ENCODE results near the gene KCNN2.
A peak's percentile ranks its signal among the peaks of the same experiment; 100 is the strongest.

The KCNN2 gene

DNA sequence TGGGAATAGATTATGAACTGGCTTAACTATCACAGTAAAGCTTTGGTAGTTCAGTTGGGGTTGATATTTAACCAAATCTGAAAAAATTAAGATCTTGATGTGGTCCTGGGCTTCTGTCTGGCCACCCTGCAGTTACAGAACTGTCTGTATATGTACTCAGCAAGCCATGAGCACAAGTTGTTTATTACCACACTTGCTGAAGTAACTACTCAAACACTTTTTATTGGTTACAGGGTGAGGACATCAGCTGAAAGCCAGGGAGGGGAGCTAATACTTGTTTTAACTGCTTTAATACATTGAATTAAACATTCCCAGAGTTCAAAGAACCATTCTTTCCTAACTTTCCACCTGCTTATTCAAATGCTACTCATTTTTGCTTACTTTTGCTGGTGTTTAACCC, 29.4 kb upstream of the KCNN2 start:
- Histone ChIP-seq H3K9ac (ENCODE audit: low read depth, low read length) (no peak overlapping the region), H3K4me1 (ENCODE audit: control insufficient read depth, insufficient read depth, low read length) (no peaks in the 10 kb centered on the region), H3K27me3 (ENCODE audit: control insufficient read depth, insufficient read depth, low read length) (no peaks in the 10 kb centered on the region), H3K9me3 (ENCODE audit: control insufficient read depth, insufficient read depth, low read length) (no peaks in the 10 kb centered on the region), H3K36me3 (ENCODE audit: control insufficient read depth, insufficient read depth, low read length) (no peaks in the 10 kb centered on the region), H3K4me3 (ENCODE audit: low read depth, low read length) (no peak overlapping the region)

DNA sequence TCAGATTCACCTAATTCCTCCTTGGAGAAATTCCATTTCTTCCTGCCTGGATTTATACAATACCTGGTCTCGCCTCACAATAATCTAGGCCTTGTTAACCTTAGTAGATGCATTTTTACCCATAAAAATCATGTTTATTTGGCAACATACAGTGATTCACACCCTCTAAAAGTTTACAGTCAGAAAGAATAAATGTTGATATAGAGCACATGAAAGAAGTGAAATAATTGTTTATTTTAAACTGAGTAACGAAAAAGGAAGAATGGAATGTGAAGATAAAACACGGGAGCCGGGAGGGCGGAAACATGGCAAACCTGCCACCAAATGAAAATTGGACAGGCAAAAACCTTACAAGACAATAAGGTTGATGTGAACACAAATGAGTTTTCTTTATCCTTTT, 28.9 kb upstream of the KCNN2 start:
- no peaks in the 10 kb centered on the region for H3K27me3 ChIP-seq (ENCODE audit: control insufficient read depth, insufficient read depth, low read length)
- no peaks in the 10 kb centered on the region for H3K9me3 ChIP-seq (ENCODE audit: control insufficient read depth, insufficient read depth, low read length)
- H3K9ac ChIP-seq (ENCODE audit: low read depth, low read length), result no peak overlapping the region
- no peaks in the 10 kb centered on the region for H3K36me3 ChIP-seq (ENCODE audit: control insufficient read depth, insufficient read depth, low read length)
- no peaks in the 10 kb centered on the region for H3K4me1 ChIP-seq (ENCODE audit: control insufficient read depth, insufficient read depth, low read length)
- no peak overlapping the region for H3K4me3 ChIP-seq (ENCODE audit: low read depth, low read length)

DNA sequence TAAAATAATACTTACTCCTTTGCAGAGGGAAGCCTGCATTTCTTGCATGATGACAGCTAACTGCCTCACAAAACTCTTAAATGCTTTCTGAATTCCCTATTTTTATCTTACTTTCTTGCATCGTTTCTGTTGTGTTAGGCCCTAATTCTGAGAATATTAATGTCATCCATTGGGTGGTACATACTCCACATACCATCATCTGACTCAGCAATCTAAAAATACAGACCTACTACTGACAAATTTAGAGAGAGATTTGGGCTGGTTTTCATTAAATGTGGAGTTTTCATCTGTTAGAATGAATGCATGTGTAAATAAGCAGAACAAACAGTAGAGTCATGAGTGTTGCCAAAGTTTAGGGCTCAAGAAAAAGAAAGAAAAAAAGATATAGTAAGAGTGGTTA, 26.5 kb upstream of the KCNN2 start:
- no peaks in the 10 kb centered on the region for H3K36me3 ChIP-seq (ENCODE audit: control insufficient read depth, insufficient read depth, low read length)
- H3K4me3 ChIP-seq (ENCODE audit: low read depth, low read length), result no peak overlapping the region
- no peaks in the 10 kb centered on the region for H3K4me1 ChIP-seq (ENCODE audit: control insufficient read depth, insufficient read depth, low read length)
- no peaks in the 10 kb centered on the region for H3K27me3 ChIP-seq (ENCODE audit: control insufficient read depth, insufficient read depth, low read length)
- no peak overlapping the region for H3K9ac ChIP-seq (ENCODE audit: low read depth, low read length)
- no peaks in the 10 kb centered on the region for H3K9me3 ChIP-seq (ENCODE audit: control insufficient read depth, insufficient read depth, low read length)

DNA sequence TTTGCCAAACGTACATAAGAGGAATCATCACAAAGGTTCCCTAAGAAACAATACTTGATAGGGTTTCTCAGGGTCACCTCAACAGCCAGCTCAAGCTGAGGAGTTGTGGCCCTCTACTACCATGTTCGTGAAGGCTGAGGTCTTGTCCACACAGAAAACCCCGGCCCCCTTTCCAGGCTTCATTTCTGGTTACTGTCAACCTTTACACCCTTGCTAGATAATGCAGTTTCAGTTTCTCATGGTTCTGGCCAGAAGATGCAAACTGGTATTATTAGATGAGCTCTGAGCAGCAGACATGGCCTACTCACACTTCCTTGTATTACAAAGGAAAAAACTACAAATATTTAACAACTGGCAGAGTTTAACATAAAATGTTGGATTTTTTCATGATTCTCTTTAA, 22.8 kb upstream of the KCNN2 start:
- H3K27me3 ChIP-seq (ENCODE audit: control insufficient read depth, insufficient read depth, low read length), result no peaks in the 10 kb centered on the region
- H3K9ac ChIP-seq (ENCODE audit: low read depth, low read length), result no peak overlapping the region
- H3K4me3 ChIP-seq (ENCODE audit: low read depth, low read length), result no peak overlapping the region
- no peaks in the 10 kb centered on the region for H3K4me1 ChIP-seq (ENCODE audit: control insufficient read depth, insufficient read depth, low read length)
- no peaks in the 10 kb centered on the region for H3K9me3 ChIP-seq (ENCODE audit: control insufficient read depth, insufficient read depth, low read length)
- H3K36me3 ChIP-seq (ENCODE audit: control insufficient read depth, insufficient read depth, low read length), result no peaks in the 10 kb centered on the region

DNA sequence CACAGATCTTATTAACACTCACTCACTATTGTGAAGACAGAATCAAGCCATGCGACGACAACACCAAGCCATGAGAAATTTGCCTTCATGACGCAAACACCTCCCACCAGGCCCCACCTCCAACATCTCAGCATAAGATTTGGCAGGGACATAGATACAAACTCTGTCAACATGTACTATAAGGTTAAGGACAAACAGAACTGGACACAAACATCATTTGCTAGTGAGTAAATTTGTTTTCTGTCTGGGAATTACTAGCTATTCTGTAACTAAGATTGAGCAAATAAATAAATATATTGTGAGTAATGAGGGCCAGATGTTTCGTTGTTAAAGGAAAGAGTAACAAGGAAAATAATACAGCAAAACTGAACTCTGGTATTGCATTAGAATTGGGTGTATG, 15.7 kb upstream of the KCNN2 start:
- no peaks in the 10 kb centered on the region for H3K9me3 ChIP-seq (ENCODE audit: control insufficient read depth, insufficient read depth, low read length)
- no peaks in the 10 kb centered on the region for H3K4me1 ChIP-seq (ENCODE audit: control insufficient read depth, insufficient read depth, low read length)
- H3K4me3 ChIP-seq (ENCODE audit: low read depth, low read length), result no peak overlapping the region
- no peaks in the 10 kb centered on the region for H3K27me3 ChIP-seq (ENCODE audit: control insufficient read depth, insufficient read depth, low read length)
- H3K9ac ChIP-seq (ENCODE audit: low read depth, low read length), result no peak overlapping the region
- H3K36me3 ChIP-seq (ENCODE audit: control insufficient read depth, insufficient read depth, low read length), result no peaks in the 10 kb centered on the region

DNA sequence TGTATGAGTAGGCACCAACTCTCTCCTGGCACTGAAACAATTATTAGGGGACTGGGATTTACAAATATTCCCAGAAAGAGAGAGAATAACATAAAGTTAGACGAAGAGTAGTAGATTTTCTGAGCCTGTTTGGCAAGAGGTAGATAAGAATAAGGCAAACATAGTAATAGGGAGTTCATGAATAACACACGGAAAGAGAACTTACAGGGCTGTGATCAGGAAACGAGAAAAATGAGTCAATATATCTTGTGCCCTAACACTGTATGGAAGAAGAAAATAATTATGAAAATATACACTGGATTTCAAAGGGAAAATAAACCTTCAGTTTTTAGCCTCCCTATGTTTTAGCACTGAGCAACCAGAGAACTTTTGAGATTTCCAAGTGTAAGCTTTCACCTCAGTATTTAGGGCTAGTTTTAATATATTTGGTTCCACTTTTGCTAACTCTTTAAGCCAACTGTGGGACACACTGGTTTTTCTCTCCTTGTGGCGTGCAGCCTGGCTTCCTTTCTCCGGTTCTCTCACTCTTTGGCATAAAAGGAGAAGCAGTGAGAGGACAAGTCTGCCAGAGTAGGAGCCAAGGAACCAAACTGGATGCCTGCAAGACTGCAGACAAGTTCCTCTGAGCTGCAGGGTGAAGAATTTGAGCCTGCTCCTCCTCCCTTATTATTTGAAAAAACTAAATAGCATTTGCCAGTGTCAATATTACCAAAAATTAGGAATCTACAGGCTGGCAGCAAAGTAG, 6.6 kb upstream of the KCNN2 start:
- Histone ChIP-seq H3K9me3 (ENCODE audit: control insufficient read depth, insufficient read depth, low read length) (no peaks in the 10 kb centered on the region), H3K27me3 (ENCODE audit: control insufficient read depth, insufficient read depth, low read length) (no peaks in the 10 kb centered on the region), H3K4me1 (ENCODE audit: control insufficient read depth, insufficient read depth, low read length) (peaks cover 12% of the 10 kb centered on the region), H3K36me3 (ENCODE audit: control insufficient read depth, insufficient read depth, low read length) (no peaks in the 10 kb centered on the region), H3K4me3 (ENCODE audit: low read depth, low read length) (no peak overlapping the region), H3K9ac (ENCODE audit: low read depth, low read length) (no peak overlapping the region)

DNA sequence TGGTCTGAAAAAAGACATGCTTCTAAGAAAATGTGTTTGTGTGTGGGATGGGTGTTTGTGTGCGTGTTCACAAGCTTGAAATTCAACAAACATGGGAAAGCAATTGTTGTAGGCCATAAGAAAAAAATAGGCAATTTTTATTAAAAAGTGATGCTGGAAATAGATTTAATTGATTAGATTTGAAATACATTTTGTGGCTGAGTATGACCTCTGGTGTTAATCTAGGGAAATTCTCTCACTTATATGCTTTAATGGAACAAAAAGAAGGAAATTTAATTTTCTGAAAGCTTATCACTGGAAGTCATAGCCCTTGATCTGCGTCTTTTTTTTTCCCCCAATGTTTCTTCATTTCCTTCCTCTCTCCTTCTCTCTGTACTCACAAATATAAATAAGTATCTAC, 3.5 kb upstream of the KCNN2 start:
- Histone ChIP-seq H3K4me1 (ENCODE audit: control insufficient read depth, insufficient read depth, low read length) (peaks cover 12% of the 10 kb centered on the region), H3K9me3 (ENCODE audit: control insufficient read depth, insufficient read depth, low read length) (no peaks in the 10 kb centered on the region), H3K4me3 (ENCODE audit: low read depth, low read length) (no peak overlapping the region), H3K36me3 (ENCODE audit: control insufficient read depth, insufficient read depth, low read length) (no peaks in the 10 kb centered on the region), H3K27me3 (ENCODE audit: control insufficient read depth, insufficient read depth, low read length) (no peaks in the 10 kb centered on the region), H3K9ac (ENCODE audit: low read depth, low read length) (no peak overlapping the region)

DNA sequence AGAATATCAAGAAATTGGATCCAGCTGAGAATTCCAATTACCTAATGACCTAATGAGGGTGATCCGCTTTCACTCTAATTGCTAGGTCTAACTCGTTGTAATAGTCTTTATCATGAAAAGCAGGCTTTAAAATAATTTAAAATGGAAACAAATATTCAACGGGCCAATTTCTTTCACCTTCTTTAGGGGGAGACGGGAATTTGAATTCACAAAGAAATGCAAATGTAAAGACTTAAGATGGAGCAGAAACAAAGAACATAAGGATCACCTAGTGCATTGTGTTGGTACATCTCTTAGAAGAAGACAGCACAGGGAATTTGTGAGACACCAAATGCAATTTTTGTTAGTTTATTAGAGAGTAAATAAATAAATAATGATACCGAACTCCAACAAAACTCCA, 1.5 kb upstream of the KCNN2 start:
- Histone ChIP-seq H3K9me3 (ENCODE audit: control insufficient read depth, insufficient read depth, low read length) (no peaks in the 10 kb centered on the region), H3K4me3 (ENCODE audit: low read depth, low read length) (peak overlapping the region; percentile 43), H3K9ac (ENCODE audit: low read depth, low read length) (no peak overlapping the region), H3K27me3 (ENCODE audit: control insufficient read depth, insufficient read depth, low read length) (no peaks in the 10 kb centered on the region), H3K4me1 (ENCODE audit: control insufficient read depth, insufficient read depth, low read length) (peaks cover 16% of the 10 kb centered on the region), H3K36me3 (ENCODE audit: control insufficient read depth, insufficient read depth, low read length) (no peaks in the 10 kb centered on the region)

DNA sequence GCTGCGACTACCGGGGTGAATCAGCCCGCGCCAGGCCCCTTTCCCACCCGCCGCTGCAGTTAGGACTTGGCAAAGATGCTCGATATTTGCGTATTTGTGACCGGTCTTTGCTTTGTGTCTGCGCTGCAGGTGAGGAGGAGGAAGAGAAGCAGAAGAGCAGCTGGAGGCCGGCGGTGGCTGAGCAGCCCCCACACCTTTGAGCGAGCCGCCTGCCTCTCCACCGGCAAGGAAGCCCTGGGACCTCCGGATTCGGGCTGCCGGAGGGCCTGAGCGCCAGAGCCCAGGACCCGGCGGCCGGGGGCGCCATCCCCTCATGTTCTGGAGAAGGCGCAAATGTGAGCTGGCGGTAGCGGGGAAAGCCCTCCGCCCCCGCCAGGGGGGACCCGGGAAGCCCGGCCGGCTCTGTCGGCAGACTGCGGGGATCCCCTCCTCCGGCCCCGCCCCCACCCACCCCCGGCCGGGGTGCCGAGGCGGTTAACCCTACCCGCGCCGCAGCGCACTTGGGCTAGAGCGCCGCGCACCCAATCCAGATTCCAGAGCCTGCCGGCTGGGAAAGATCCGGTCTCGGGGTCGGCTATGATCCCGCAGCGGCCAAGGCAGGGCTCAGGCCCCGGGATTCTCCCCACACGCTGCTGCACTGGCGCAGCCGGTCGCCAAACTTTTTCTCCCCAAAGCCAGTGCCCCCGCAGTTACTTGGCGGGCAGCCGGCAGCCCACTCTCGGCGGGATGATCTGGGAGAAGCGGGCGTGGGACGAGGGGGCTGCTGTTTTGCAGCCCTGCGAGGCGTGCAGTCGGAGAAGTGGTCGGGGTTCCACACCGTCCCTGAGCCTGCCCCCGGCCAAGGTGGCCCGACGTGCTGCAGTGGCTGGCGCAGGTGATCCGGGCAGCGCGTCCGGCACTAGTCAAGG, 800 bp upstream of the KCNN2 start:
- Histone ChIP-seq H3K9me3 (ENCODE audit: control insufficient read depth, insufficient read depth, low read length) (no peaks in the 10 kb centered on the region), H3K27me3 (ENCODE audit: control insufficient read depth, insufficient read depth, low read length) (no peaks in the 10 kb centered on the region), H3K4me3 (ENCODE audit: low read depth, low read length) (peak overlapping the region; percentile 88), H3K36me3 (ENCODE audit: control insufficient read depth, insufficient read depth, low read length) (no peaks in the 10 kb centered on the region), H3K4me1 (ENCODE audit: control insufficient read depth, insufficient read depth, low read length) (peaks cover 13% of the 10 kb centered on the region), H3K9ac (ENCODE audit: low read depth, low read length) (peak overlapping the region; percentile 77)

DNA sequence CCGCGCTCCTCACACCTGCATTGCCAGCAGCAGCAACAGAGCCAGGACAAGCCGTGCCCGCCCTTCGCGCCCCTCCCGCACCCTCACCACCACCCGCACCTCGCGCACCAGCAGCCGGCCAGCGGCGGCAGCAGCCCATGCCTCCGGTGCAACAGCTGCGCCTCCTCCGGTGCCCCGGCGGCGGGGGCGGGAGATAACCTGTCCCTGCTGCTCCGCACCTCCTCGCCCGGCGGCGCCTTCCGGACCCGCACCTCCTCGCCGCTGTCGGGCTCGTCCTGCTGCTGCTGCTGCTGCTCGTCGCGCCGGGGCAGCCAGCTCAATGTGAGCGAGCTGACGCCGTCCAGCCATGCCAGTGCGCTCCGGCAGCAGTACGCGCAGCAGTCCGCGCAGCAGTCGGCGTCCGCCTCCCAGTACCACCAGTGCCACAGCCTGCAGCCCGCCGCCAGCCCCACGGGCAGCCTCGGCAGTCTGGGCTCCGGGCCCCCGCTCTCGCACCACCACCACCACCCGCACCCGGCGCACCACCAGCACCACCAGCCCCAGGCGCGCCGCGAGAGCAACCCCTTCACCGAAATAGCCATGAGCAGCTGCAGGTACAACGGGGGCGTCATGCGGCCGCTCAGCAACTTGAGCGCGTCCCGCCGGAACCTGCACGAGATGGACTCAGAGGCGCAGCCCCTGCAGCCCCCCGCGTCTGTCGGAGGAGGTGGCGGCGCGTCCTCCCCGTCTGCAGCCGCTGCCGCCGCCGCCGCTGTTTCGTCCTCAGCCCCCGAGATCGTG, 517 bp downstream of the KCNN2 start:
- peak overlapping the region; percentile 88 for H3K4me3 ChIP-seq (ENCODE audit: low read depth, low read length)
- H3K27me3 ChIP-seq (ENCODE audit: control insufficient read depth, insufficient read depth, low read length), result no peaks in the 10 kb centered on the region
- H3K9me3 ChIP-seq (ENCODE audit: control insufficient read depth, insufficient read depth, low read length), result no peaks in the 10 kb centered on the region
- H3K9ac ChIP-seq (ENCODE audit: low read depth, low read length), result peak overlapping the region; percentile 47
- peaks cover 6% of the 10 kb centered on the region for H3K4me1 ChIP-seq (ENCODE audit: control insufficient read depth, insufficient read depth, low read length)
- no peaks in the 10 kb centered on the region for H3K36me3 ChIP-seq (ENCODE audit: control insufficient read depth, insufficient read depth, low read length)

DNA sequence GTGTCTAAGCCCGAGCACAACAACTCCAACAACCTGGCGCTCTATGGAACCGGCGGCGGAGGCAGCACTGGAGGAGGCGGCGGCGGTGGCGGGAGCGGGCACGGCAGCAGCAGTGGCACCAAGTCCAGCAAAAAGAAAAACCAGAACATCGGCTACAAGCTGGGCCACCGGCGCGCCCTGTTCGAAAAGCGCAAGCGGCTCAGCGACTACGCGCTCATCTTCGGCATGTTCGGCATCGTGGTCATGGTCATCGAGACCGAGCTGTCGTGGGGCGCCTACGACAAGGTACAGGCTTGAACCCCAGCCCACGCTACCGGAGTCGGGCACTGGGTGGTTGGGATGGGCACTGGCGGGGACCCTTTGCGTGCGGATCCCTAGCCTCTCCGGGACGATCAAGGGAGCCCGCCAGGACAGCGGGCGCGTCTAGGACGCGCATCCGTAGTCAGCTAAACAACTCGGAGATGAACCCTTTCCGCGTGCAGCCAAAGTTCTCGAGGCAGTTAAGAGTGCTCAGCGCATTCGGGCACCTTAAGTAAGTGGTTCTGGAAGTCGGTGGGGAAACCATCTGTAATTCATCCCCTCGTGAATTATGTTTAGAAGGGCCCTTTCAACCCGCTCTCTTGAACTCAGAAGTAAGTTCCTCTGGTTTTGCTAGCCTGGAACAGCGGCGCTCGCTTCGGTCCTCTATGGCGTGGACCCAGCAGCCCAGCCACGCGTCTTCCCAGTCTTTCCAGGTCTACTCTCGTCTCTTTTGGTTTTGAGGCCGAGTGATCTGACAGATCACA, 1.3 kb downstream of the KCNN2 start:
- Histone ChIP-seq H3K4me3 (ENCODE audit: low read depth, low read length) (peak overlapping the region; percentile 88), H3K27me3 (ENCODE audit: control insufficient read depth, insufficient read depth, low read length) (no peaks in the 10 kb centered on the region), H3K9me3 (ENCODE audit: control insufficient read depth, insufficient read depth, low read length) (no peaks in the 10 kb centered on the region), H3K36me3 (ENCODE audit: control insufficient read depth, insufficient read depth, low read length) (no peaks in the 10 kb centered on the region), H3K4me1 (ENCODE audit: control insufficient read depth, insufficient read depth, low read length) (peaks cover 6% of the 10 kb centered on the region), H3K9ac (ENCODE audit: low read depth, low read length) (peak overlapping the region; percentile 47)
